H9 (cell line): ENCODE results near the gene MAPKAPK2. TPM values are rescaled to one million over a fixed set of nuclear protein-coding genes. Genes with fewer than 3 reads are reported as not detected.

Experiments used
- DNase-seq: peaks from one replicate; pipeline ENCODE4 v3.0.0-alpha.2; 2017
- H2AFZ ChIP-seq: one replicate; pipeline ENCODE4 v1.6.1; 2013; ENCODE audit warnings: mild to moderate bottlenecking, low read length, control low read depth, moderate library complexity
- H2AK5ac ChIP-seq: 2 replicates; pipeline ENCODE4 v1.6.1; 2013; ENCODE audit warnings: low read length, control low read depth, mixed read lengths; ENCODE audit not compliant: insufficient read length
- H2BK120ac ChIP-seq: one replicate; pipeline ENCODE4 v1.6.1; 2013; ENCODE audit warnings: low read depth, mild to moderate bottlenecking, low read length, control low read depth, inconsistent platforms; ENCODE audit not compliant: poor library complexity, severe bottlenecking
- H2BK12ac ChIP-seq: 2 replicates; pipeline ENCODE4 v1.6.1; 2013; ENCODE audit warnings: low read length, control low read depth, mixed read lengths, low read depth; ENCODE audit not compliant: insufficient read length
- H2BK15ac ChIP-seq: 2 replicates; pipeline ENCODE4 v1.6.1; 2013; ENCODE audit warnings: low read depth, low read length, control low read depth
- H2BK20ac ChIP-seq: one replicate; pipeline ENCODE4 v1.6.1; 2013; ENCODE audit warnings: low read depth, mild to moderate bottlenecking, low read length, control low read depth, inconsistent platforms; ENCODE audit not compliant: poor library complexity, severe bottlenecking
- H2BK5ac ChIP-seq: 2 replicates; pipeline ENCODE4 v1.6.1; 2013; ENCODE audit warnings: low read length, control low read depth, mixed read lengths; ENCODE audit not compliant: insufficient read length
- H3K14ac ChIP-seq: 2 replicates; pipeline ENCODE4 v1.6.1; 2013; ENCODE audit warnings: low read length, control low read depth; ENCODE audit not compliant: insufficient read depth
- H3K18ac ChIP-seq: 2 replicates; pipeline ENCODE4 v1.6.1; 2013; ENCODE audit warnings: low read depth, mild to moderate bottlenecking, mixed read lengths, low read length, control low read depth; ENCODE audit not compliant: insufficient read length
- H3K23ac ChIP-seq: 2 replicates; pipeline ENCODE4 v1.6.1; 2013; ENCODE audit warnings: low read length, control low read depth, mixed read lengths, low read depth; ENCODE audit not compliant: insufficient read length
- H3K23me2 ChIP-seq: 2 replicates; pipeline ENCODE4 v1.6.1; 2013; ENCODE audit warnings: low read depth, mild to moderate bottlenecking, mixed read lengths, low read length, control low read depth; ENCODE audit not compliant: insufficient read length, poor library complexity, severe bottlenecking
- H3K27ac ChIP-seq: 2 replicates; pipeline ENCODE4 v1.5.1; 2013; ENCODE audit warnings: low read length, control low read depth, mixed read lengths, low read depth; ENCODE audit not compliant: insufficient read length
- H3K27me3 ChIP-seq: 2 replicates; pipeline ENCODE4 v1.6.1; 2013; ENCODE audit warnings: low read length, control low read depth, inconsistent platforms; ENCODE audit not compliant: insufficient read depth
- H3K4ac ChIP-seq: 2 replicates; pipeline ENCODE4 v1.6.1; 2013; ENCODE audit warnings: low read depth, mild to moderate bottlenecking, control low read depth, inconsistent platforms, low read length, moderate library complexity
- H3K4me1 ChIP-seq: 2 replicates; pipeline ENCODE4 v1.6.1; 2013; ENCODE audit warnings: low read length, control low read depth, inconsistent platforms; ENCODE audit not compliant: insufficient read depth
- H3K4me2 ChIP-seq: 2 replicates; pipeline ENCODE4 v1.6.1; 2013; ENCODE audit warnings: low read length, control low read depth, mixed read lengths; ENCODE audit not compliant: insufficient read length, insufficient read depth
- H3K56ac ChIP-seq: 2 replicates; pipeline ENCODE4 v1.6.1; 2013; ENCODE audit warnings: low read depth, mild to moderate bottlenecking, mixed read lengths, low read length, control low read depth; ENCODE audit not compliant: insufficient read length
- H3K79me1 ChIP-seq: 2 replicates; pipeline ENCODE4 v1.6.1; 2013; ENCODE audit warnings: low read depth, mild to moderate bottlenecking, moderate library complexity, low read length, control low read depth, inconsistent platforms; ENCODE audit not compliant: insufficient read depth, poor library complexity, severe bottlenecking
- H3K79me2 ChIP-seq: 2 replicates; pipeline ENCODE4 v1.6.1; 2013; ENCODE audit warnings: low read length, control low read depth, inconsistent platforms; ENCODE audit not compliant: insufficient read depth
- H3K9ac ChIP-seq: 2 replicates; pipeline ENCODE4 v1.6.1; 2013; ENCODE audit warnings: low read length, control low read depth, mixed read lengths; ENCODE audit not compliant: insufficient read length; ENCODE audit errors: extremely low read depth
- H3K9me3 ChIP-seq: one replicate; pipeline ENCODE4 v1.6.1; 2013; ENCODE audit warnings: low read depth, low read length, inconsistent platforms; ENCODE audit not compliant: control insufficient read depth
- H3T11ph ChIP-seq: one replicate; pipeline ENCODE4 v1.6.1; 2013; ENCODE audit warnings: mild to moderate bottlenecking, low read length, control low read depth, inconsistent platforms
- H4K20me1 ChIP-seq: one replicate; pipeline ENCODE4 v1.6.1; 2013; ENCODE audit not compliant: control insufficient read depth, insufficient read length, insufficient read depth
- H4K5ac ChIP-seq: 2 replicates; pipeline ENCODE4 v1.6.1; 2013; ENCODE audit warnings: low read depth, mild to moderate bottlenecking, mixed read lengths, low read length, control low read depth; ENCODE audit not compliant: insufficient read length
- H4K8ac ChIP-seq: replicated peaks from 2 replicates; pipeline ENCODE4 v1.6.1; 2013; ENCODE audit warnings: low read length, control low read depth, mixed read lengths, low read depth; ENCODE audit not compliant: insufficient read length
- H4K91ac ChIP-seq: 2 replicates; pipeline ENCODE4 v1.6.1; 2013; ENCODE audit warnings: low read depth, mild to moderate bottlenecking, moderate library complexity, mixed read lengths, low read length, control low read depth; ENCODE audit not compliant: insufficient read length
- H3K27ac Mint-ChIP-seq, 3 experiments: 2 replicates in 2 of 3; 3 replicates in 1 of 3; pipeline ENCODE4 v1.8.0; 2020 to 2021; ENCODE audit warnings: mixed read lengths in 3 of 3, mild to moderate bottlenecking in 1 of 3, moderate library complexity in 1 of 3
- H3K27me3 Mint-ChIP-seq: 2 replicates; pipeline ENCODE4 v1.8.0; 2021; ENCODE audit warnings: low read depth, mild to moderate bottlenecking, moderate library complexity, mixed read lengths
- H3K36me3 Mint-ChIP-seq, 3 experiments: 2 replicates in 2 of 3; 3 replicates in 1 of 3; pipeline ENCODE4 v1.8.0; 2020 to 2021; ENCODE audit warnings: low read depth in 3 of 3, mixed read lengths in 3 of 3; ENCODE audit not compliant: insufficient read depth in 1 of 3
- H3K4me1 Mint-ChIP-seq, 2 experiments: 2 replicates each; pipeline ENCODE4 v1.8.0; 2020; ENCODE audit warnings: mixed read lengths in 2 of 2
- H3K4me3 Mint-ChIP-seq, 2 experiments: 2 replicates in 1 of 2; 3 replicates in 1 of 2; pipeline ENCODE4 v1.8.0; 2020 to 2021; ENCODE audit warnings: mild to moderate bottlenecking in 2 of 2, mixed read lengths in 2 of 2, moderate library complexity in 1 of 2
- H3K9me3 Mint-ChIP-seq, 2 experiments: 2 replicates in 1 of 2; 3 replicates in 1 of 2; pipeline ENCODE4 v1.8.0; 2020; ENCODE audit warnings: mild to moderate bottlenecking in 2 of 2, mixed read lengths in 2 of 2, moderate library complexity in 1 of 2
- CTCF ChIP-seq: fragments of 200-600 bp; sonication (generic); conservative IDR thresholded peaks from 3 replicates; pipeline ENCODE4 v1.8.0; 2021; ENCODE audit warnings: antibody characterized with exemption, mild to moderate bottlenecking
- WGBS: extraction: QIAGEN DNeasy Blood & Tissue Kit; methylation state at CpG from one replicate; pipeline ENCODE4 v1.1.7; 2013; ENCODE audit warnings: missing lambda C conversion rate, low lambda C conversion rate, mixed read lengths; ENCODE audit not compliant: insufficient read length; ENCODE audit errors: extremely low coverage; 5-methylcytosine and 5-hydroxymethylcytosine counted together
- total RNA-seq: library from RNA; stranded (reverse); gene quantifications from 2 replicates; pipeline ENCODE4 v1.2.1, GENCODE V29; 2021

MAPKAPK2 gene
- total RNA-seq, 1 experiment from 2014 or later: 50.1 TPM

GRCh38 chr1:206658981-206659273, 25.8 kb upstream of the MAPKAPK2 start:
- no peak overlapping the region for H2AK5ac ChIP-seq
- TF ChIP-seq CTCF: no peak
- H3K23ac ChIP-seq: no peak overlapping the region
- no peak overlapping the region for H4K8ac ChIP-seq
- peak overlapping the region; percentile 67 for H3K4me2 ChIP-seq
- peaks cover 14 to 22% of the 10 kb centered on the region in 2 experiments for H3K4me1 Mint-ChIP-seq
- no peak overlapping the region for H2BK15ac ChIP-seq
- DNase-seq: peak; percentile 34
- no peak overlapping the region for H4K5ac ChIP-seq
- no peak overlapping the region for H3K18ac ChIP-seq
- no peak overlapping the region for H4K91ac ChIP-seq
- no peak overlapping the region for H3K27ac ChIP-seq
- no peak overlapping the region for H2BK120ac ChIP-seq
- peaks cover 4% of the 10 kb centered on the region for H3K4me1 ChIP-seq
- H2BK12ac ChIP-seq: no peak overlapping the region
- H3K27ac Mint-ChIP-seq: no peak overlapping the region
- H3K14ac ChIP-seq: no peak overlapping the region
- H3K27me3 ChIP-seq: peaks cover 8% of the 10 kb centered on the region; the same call in 1 of the 2 replicates
- no peak overlapping the region for H3K4me3 Mint-ChIP-seq
- no peaks in the 10 kb centered on the region for H3K79me2 ChIP-seq
- no peaks in the 10 kb centered on the region for H3K9me3 Mint-ChIP-seq
- no peak overlapping the region for H3K9ac ChIP-seq
- H3T11ph ChIP-seq: no peak overlapping the region
- no peaks in the 10 kb centered on the region for H3K9me3 ChIP-seq
- no peak overlapping the region for H2BK20ac ChIP-seq
- H3K23me2 ChIP-seq: peaks cover 2% of the 10 kb centered on the region
- no peak overlapping the region for H2AFZ ChIP-seq
- H4K20me1 ChIP-seq: no peaks in the 10 kb centered on the region
- no CpG with 5 or more reads among the region's 7 CpGs for WGBS
- no peak overlapping the region for H2BK5ac ChIP-seq
- H3K27me3 Mint-ChIP-seq: peaks cover 71% of the 10 kb centered on the region
- H3K36me3 Mint-ChIP-seq: no peaks in the 10 kb centered on the region; a peak in 1 of 7 replicates
- H3K56ac ChIP-seq: no peak overlapping the region
- no peak overlapping the region for H3K4ac ChIP-seq
- no peaks in the 10 kb centered on the region for H3K79me1 ChIP-seq
